ENCODE data around the gene DRC7. TPM values are rescaled to one million over a fixed set of nuclear protein-coding genes. Genes with fewer than 3 reads are reported as not detected.
"Not testable (repeated sequence)": the region's sequence is repeated elsewhere in the genome, so short reads cannot be mapped to it uniquely, and the experiment has no call there.

DRC7 gene
- total and polyA plus RNA-seq, 8 donors: not detected

DNA sequence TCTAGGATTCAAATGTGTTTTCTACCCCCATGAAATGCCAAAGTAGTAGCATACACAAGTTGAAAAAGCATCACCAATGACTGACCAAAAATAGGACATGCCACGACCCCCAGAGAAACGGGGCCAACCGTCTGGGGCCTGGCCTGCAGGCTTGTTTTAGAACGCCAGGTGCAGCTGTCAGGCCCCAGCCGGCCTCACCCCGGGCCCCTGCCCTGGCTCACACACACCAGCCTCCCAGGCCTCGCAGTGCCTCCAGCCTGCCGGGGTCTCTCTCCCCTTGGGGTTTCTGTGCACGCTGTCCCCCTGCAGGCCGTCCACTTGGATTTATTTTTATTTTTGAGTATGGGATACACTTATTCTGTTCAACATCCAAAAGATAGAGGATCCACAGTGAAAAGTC, 48.9 kb downstream of the DRC7 start:
- DNase-seq: no peak
- Histone ChIP-seq H3K27me3 (no peaks in the 10 kb centered on the region), H3K27ac (no peak overlapping the region), H3K4me3 (no peak overlapping the region), H3K36me3 (peaks cover 3 to 77% (median 47%) of the 10 kb centered on the region in 4 donors), H3K4me1 (peaks cover 0 to 7% (median 0%) of the 10 kb centered on the region in 4 donors), H3K9me3 (no peaks in the 10 kb centered on the region)
- intact Hi-C loops (cut with DNase I; ENCODE audit: low total_unique reads): no loop called here
- TF ChIP-seq CTCF (IDR thresholded peaks at IDR 0.05) (no peak), POLR2A (IDR thresholded peaks at IDR 0.05) (no peak), POLR2AphosphoS5 (IDR thresholded peaks at IDR 0.05) (no peak), EP300 (IDR thresholded peaks at IDR 0.05) (no peak)
- WGBS, 5 donors: 80 to 92% (median 89%) methylated on average over 10 of the region's 10 CpGs

DNA sequence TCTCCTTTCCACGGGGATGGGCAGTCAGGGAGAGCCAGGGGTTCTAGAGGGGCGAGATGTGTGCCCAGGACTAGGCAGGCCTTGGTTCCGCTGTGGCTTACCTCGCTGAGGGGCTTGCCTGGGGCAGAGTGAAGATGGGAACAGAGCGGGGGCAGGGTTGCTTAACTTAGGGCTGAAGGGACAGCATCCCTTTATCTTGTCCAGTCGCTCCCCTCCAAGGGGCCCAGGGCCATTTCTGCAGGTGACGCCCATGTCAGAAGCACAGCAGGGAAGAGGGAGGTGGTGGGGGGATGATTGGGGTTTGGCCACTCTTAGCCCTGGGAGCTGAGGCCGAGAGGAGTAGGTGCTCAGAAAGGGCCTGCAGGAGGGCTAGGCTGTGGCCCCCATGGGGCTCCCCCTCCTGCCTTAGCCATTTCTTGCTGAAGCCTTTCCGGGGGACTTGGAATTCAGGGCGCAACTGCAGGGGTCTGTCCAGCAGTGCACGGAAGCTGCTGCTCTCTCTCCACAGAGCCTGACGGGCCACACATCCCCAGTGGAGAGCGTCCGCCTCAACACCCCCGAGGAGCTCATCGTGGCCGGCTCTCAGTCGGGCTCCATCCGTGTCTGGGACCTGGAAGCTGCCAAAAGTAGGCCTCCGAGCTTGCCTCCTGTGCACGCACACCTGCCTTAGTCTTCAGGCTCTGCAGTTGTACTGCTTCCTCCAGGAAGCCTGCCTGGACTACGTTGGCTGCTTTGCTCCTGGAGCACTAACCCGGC, 49.5 kb downstream of the DRC7 start:
- H3K36me3 ChIP-seq: peaks cover 3 to 71% (median 50%) of the 10 kb centered on the region in 4 donors

DNA sequence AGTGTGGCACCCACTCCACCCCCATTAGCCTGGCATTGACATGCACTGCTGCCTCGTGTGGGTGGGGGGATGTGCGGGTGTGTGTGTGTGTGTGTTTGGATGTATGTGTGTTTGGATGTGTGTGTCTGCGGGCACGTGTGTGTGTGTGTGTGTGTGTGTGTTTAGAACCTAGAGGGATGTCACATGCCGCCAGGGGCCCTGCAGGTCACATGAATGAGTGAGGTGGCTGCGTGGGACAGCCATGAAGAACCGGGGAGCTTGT, 50.0 kb downstream of the DRC7 start:
- TF ChIP-seq POLR2AphosphoS5 (IDR thresholded peaks at IDR 0.05) (no peak), CTCF (IDR thresholded peaks at IDR 0.05) (no peak), EP300 (IDR thresholded peaks at IDR 0.05) (no peak), POLR2A (IDR thresholded peaks at IDR 0.05) (no peak)
- 78 to 94% (median 89%) methylated on average over 6 to 7 of the region's 7 CpGs for WGBS, 5 donors
- Histone ChIP-seq H3K4me3 (no peak overlapping the region), H3K36me3 (peaks cover 3 to 67% (median 51%) of the 10 kb centered on the region in 4 donors), H3K4me1 (no peaks in the 10 kb centered on the region), H3K27ac (no peak overlapping the region), H3K27me3 (no peaks in the 10 kb centered on the region), H3K9me3 (no peaks in the 10 kb centered on the region)
- no peak for DNase-seq
- intact Hi-C loops (cut with DNase I; ENCODE audit: low total_unique reads): no loop called here

More for the DNA sequence above, 49.5 kb downstream of the DRC7 start:
- WGBS, 5 donors: 89 to 97% (median 94%) methylated on average over 19 to 23 of the region's 23 CpGs
- DNase-seq: no peak
- no peak overlapping the region for H3K27ac ChIP-seq
- intact Hi-C loops (cut with DNase I; ENCODE audit: low total_unique reads): no loop called here
- H3K27me3 ChIP-seq: no peaks in the 10 kb centered on the region
- no peak overlapping the region for H3K4me3 ChIP-seq
- no peak for TF ChIP-seq POLR2A (IDR thresholded peaks at IDR 0.05)
- no peak for TF ChIP-seq POLR2AphosphoS5 (IDR thresholded peaks at IDR 0.05)
- no peak for TF ChIP-seq EP300 (IDR thresholded peaks at IDR 0.05)
- no peak for TF ChIP-seq CTCF (IDR thresholded peaks at IDR 0.05)
- no peaks in the 10 kb centered on the region for H3K9me3 ChIP-seq
- H3K4me1 ChIP-seq: peaks cover 0 to 5% (median 0%) of the 10 kb centered on the region in 4 donors

GRCh38 chr16:57745768-57746167, 51.2 kb downstream of the DRC7 start:
- intact Hi-C loops (cut with DNase I; ENCODE audit: low total_unique reads): no loop called here
- Histone ChIP-seq H3K36me3 (peaks cover 0 to 78% (median 49%) of the 10 kb centered on the region in 4 donors), H3K4me3 (no peak overlapping the region), H3K4me1 (no peaks in the 10 kb centered on the region), H3K9me3 (no peaks in the 10 kb centered on the region), H3K27ac (no peak overlapping the region), H3K27me3 (no peaks in the 10 kb centered on the region)
- no peak for DNase-seq
- 96 to 99% (median 97%) methylated on average over 3 of the region's 3 CpGs for WGBS, 5 donors
- no peak for TF ChIP-seq CTCF (IDR thresholded peaks at IDR 0.05)

GRCh38 chr16:57746316-57746715, 51.7 kb downstream of the DRC7 start:
- H3K27me3 ChIP-seq; H3K4me3 ChIP-seq; H3K4me1 ChIP-seq; DNase-seq; intact Hi-C loops (cut with DNase I; ENCODE audit: low total_unique reads); H3K9me3 ChIP-seq; H3K27ac ChIP-seq: not testable (repeated sequence)
- H3K36me3 ChIP-seq: peaks cover 0 to 84% (median 54%) of the 10 kb centered on the region in 4 donors
- WGBS, 5 donors: 86 to 95% (median 91%) methylated on average over 6 to 7 of the region's 7 CpGs
